PC-9 (cell line): ENCODE measurements around the gene PKNOX2.

Experiments used
- EZH2 ChIP-seq: fragments of 200-600 bp; sonication (generic); IDR thresholded peaks from 2 replicates; pipeline ENCODE4 v1.8.0; 2017; ENCODE audit warnings: antibody characterized with exemption, low read depth
- TF ChIP-seq, protein P1 (sequence below): fragments of 200-600 bp; sonication (generic); conservative IDR thresholded peaks from 2 replicates; pipeline ENCODE4 v1.6.1; 2017; ENCODE audit warnings: mixed run types, antibody characterized with exemption, mild to moderate bottlenecking, moderate library complexity

DNA sequence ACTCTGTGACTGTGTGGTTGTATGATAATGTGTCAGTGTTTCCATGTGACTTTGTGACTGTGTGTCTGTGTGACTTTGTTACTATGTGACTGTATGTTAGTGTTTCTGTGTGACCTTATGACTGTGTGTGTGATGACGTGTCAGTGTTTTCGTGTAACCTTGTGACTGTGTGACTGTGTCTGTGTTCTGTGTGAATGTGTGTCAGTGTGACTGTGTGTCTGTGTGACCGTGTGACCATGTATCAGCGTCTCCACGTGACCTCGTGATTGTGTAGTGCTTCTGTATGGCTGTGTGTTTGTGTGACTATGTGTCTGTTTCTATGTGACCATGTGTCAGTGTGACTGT, 9.5 kb upstream of the PKNOX2 start:
- no peak for TF ChIP-seq EZH2
- TF ChIP-seq, protein P1, sequence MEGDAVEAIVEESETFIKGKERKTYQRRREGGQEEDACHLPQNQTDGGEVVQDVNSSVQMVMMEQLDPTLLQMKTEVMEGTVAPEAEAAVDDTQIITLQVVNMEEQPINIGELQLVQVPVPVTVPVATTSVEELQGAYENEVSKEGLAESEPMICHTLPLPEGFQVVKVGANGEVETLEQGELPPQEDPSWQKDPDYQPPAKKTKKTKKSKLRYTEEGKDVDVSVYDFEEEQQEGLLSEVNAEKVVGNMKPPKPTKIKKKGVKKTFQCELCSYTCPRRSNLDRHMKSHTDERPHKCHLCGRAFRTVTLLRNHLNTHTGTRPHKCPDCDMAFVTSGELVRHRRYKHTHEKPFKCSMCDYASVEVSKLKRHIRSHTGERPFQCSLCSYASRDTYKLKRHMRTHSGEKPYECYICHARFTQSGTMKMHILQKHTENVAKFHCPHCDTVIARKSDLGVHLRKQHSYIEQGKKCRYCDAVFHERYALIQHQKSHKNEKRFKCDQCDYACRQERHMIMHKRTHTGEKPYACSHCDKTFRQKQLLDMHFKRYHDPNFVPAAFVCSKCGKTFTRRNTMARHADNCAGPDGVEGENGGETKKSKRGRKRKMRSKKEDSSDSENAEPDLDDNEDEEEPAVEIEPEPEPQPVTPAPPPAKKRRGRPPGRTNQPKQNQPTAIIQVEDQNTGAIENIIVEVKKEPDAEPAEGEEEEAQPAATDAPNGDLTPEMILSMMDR = no peak
